A673 (cell line): ENCODE results near the gene REEP6.

Experiments
- EZH2 ChIP-seq: fragments of 200-600 bp; sonication (generic); IDR thresholded peaks from 2 replicates; pipeline ENCODE4 v1.6.1; 2017; ENCODE audit warnings: borderline replicate concordance, low read depth, mild to moderate bottlenecking, mixed read lengths, antibody characterized with exemption, low read length; ENCODE audit not compliant: poor library complexity, severe bottlenecking
- TF ChIP-seq, protein P1 (sequence below): fragments of 300-800, 200-600 bp; sonication (generic); conservative IDR thresholded peaks from 2 replicates; pipeline ENCODE4 v1.5.1; 2017; ENCODE audit warnings: low read depth, mild to moderate bottlenecking, antibody characterized with exemption, low read length, moderate library complexity, mixed read lengths

- TF ChIP-seq, protein P1, sequence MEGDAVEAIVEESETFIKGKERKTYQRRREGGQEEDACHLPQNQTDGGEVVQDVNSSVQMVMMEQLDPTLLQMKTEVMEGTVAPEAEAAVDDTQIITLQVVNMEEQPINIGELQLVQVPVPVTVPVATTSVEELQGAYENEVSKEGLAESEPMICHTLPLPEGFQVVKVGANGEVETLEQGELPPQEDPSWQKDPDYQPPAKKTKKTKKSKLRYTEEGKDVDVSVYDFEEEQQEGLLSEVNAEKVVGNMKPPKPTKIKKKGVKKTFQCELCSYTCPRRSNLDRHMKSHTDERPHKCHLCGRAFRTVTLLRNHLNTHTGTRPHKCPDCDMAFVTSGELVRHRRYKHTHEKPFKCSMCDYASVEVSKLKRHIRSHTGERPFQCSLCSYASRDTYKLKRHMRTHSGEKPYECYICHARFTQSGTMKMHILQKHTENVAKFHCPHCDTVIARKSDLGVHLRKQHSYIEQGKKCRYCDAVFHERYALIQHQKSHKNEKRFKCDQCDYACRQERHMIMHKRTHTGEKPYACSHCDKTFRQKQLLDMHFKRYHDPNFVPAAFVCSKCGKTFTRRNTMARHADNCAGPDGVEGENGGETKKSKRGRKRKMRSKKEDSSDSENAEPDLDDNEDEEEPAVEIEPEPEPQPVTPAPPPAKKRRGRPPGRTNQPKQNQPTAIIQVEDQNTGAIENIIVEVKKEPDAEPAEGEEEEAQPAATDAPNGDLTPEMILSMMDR, result no peak
- TF ChIP-seq EZH2, result no peak
Observed at GRCh38 chr19:1501200-1501595, 10.2 kb downstream of the REEP6 start.
